ENCODE results near the gene MICAL2.

MICAL2 gene

DNA sequence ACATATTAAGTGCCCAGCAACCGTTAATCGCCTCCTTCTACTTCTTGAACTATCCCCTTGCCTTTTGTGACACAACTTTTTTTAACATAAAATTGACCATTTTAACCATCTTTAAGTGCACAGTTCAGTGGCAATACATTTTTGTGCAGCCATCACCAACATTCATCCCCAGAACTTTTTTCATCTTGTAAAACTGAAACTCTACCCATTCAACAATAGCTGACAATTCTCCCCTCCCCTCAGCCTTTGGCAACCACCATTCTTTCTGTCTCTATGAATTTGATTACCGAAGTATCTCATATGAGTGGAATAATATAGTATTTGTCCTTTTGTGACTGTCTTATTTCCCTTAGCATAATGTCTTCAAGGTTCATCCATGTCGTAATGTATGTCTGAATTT is 66.0 kb downstream of the MICAL2 start:
- TF ChIP-seq, protein P1, sequence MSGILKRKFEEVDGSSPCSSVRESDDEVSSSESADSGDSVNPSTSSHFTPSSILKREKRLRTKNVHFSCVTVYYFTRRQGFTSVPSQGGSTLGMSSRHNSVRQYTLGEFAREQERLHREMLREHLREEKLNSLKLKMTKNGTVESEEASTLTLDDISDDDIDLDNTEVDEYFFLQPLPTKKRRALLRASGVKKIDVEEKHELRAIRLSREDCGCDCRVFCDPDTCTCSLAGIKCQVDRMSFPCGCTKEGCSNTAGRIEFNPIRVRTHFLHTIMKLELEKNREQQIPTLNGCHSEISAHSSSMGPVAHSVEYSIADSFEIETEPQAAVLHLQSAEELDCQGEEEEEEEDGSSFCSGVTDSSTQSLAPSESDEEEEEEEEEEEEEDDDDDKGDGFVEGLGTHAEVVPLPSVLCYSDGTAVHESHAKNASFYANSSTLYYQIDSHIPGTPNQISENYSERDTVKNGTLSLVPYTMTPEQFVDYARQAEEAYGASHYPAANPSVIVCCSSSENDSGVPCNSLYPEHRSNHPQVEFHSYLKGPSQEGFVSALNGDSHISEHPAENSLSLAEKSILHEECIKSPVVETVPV (CRISPR knock-in tag; IDR thresholded peaks at IDR 0.05) = no peak
- TF ChIP-seq ISL1 (CRISPR knock-in tag; IDR thresholded peaks at IDR 0.05) = 0 out of 2 replicates have a peak, but pooled peaks have one; percentile 2
- ATAC-seq = no peak

DNA sequence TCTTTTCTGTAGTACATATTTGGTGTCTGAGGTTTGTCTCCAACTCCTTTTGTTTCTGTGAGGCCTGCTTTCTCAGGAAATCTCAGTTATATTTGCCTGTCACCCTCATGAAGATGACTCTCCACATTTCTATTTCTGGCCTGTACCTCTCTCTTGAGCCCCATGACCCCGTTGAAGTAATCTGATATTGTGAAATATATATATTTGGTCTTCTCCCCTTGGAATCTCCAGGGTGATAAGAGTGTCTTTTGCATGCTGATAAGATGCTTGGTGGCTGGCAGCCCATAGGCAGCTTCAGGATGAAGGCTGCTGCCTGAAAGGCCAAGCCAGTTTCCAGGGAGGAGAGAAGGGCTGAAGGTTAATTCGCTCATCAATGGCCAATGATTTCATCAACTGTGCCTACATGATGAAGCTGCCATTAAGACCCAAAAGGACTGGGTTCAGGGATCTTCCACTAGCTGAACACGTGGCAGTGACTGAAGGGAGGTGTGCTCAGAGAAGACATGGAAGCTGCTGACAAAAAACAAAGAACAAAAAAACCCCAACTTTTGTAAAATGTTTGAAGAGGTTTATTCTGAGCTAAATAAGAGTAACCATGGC is 67.4 kb downstream of the MICAL2 start:
- TF ChIP-seq ARNTL (CRISPR knock-in tag; IDR thresholded peaks at IDR 0.05; ENCODE audit: borderline replicate concordance, low read depth) = no peak
- TF ChIP-seq ISL1 (CRISPR knock-in tag; IDR thresholded peaks at IDR 0.05) = 0 out of 2 replicates have a peak, but pooled peaks have one; percentile 26
- no peak for TF ChIP-seq RARB (CRISPR knock-in tag; IDR thresholded peaks at IDR 0.05)
- no peak for TF ChIP-seq OSR1 (CRISPR knock-in tag; IDR thresholded peaks at IDR 0.05)
- TF ChIP-seq PPARA (CRISPR knock-in tag; IDR thresholded peaks at IDR 0.05; ENCODE audit: borderline replicate concordance) = no peak
- TF ChIP-seq ZNF565 (CRISPR knock-in tag; conservative IDR thresholded peaks at IDR 0.05; ENCODE audit: low read depth) = no peak
- peak; percentile 48; the same call in 1 of the 2 replicates for TF ChIP-seq ZFP3 (CRISPR knock-in tag; IDR thresholded peaks at IDR 0.05)
- TF ChIP-seq CSDC2 (CRISPR knock-in tag; IDR thresholded peaks at IDR 0.05) = no peak
- TF ChIP-seq ZFP30 (CRISPR knock-in tag; IDR thresholded peaks at IDR 0.05) = no peak
- no peak for ATAC-seq

DNA sequence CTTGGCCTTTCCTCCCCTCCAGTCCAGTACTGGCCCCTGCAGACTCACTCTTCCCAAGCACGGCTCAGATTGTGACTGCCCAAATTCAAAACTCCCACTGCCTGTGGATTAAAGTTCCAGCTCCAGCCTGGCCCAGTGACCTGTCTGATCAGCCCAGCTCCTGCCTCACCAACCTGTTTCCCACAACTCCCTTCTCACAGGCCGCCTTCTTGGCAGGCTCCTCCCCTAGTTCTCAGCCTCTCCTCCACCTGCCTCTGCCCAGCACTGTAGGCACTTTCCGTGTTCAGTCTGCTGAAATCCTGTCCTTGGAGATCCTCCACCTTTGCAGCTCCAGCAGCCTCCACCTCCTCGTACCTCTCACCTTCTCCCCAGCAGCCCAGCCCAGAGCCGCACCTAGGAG is 68.6 kb downstream of the MICAL2 start:
- ATAC-seq = no peak
- TF ChIP-seq ARNTL (CRISPR knock-in tag; IDR thresholded peaks at IDR 0.05; ENCODE audit: borderline replicate concordance, low read depth) (no peak), OSR1 (CRISPR knock-in tag; IDR thresholded peaks at IDR 0.05) (no peak), ZNF565 (CRISPR knock-in tag; conservative IDR thresholded peaks at IDR 0.05; ENCODE audit: low read depth) (no peak), GLIS3 (CRISPR knock-in tag; IDR thresholded peaks at IDR 0.05) (no peak), SNAI2 (CRISPR knock-in tag; IDR thresholded peaks at IDR 0.05) (no peak), ESRRG (CRISPR knock-in tag; IDR thresholded peaks at IDR 0.05) (no peak), ZFP30 (CRISPR knock-in tag; IDR thresholded peaks at IDR 0.05) (no peak), RARB (CRISPR knock-in tag; IDR thresholded peaks at IDR 0.05) (no peak), TOX (CRISPR knock-in tag; IDR thresholded peaks at IDR 0.05; ENCODE audit: borderline replicate concordance) (no peak), TCF4 (CRISPR knock-in tag; IDR thresholded peaks at IDR 0.05; ENCODE audit: borderline replicate concordance) (no peak)
- TF ChIP-seq, protein P2, sequence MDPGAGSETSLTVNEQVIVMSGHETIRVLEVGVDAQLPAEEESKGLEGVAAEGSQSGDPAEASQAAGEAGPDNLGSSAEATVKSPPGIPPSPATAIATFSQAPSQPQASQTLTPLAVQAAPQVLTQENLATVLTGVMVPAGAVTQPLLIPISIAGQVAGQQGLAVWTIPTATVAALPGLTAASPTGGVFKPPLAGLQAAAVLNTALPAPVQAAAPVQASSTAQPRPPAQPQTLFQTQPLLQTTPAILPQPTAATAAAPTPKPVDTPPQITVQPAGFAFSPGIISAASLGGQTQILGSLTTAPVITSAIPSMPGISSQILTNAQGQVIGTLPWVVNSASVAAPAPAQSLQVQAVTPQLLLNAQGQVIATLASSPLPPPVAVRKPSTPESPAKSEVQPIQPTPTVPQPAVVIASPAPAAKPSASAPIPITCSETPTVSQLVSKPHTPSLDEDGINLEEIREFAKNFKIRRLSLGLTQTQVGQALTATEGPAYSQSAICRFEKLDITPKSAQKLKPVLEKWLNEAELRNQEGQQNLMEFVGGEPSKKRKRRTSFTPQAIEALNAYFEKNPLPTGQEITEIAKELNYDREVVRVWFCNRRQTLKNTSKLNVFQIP (CRISPR knock-in tag; IDR thresholded peaks at IDR 0.05; ENCODE audit: borderline replicate concordance, low read depth) = no peak

DNA sequence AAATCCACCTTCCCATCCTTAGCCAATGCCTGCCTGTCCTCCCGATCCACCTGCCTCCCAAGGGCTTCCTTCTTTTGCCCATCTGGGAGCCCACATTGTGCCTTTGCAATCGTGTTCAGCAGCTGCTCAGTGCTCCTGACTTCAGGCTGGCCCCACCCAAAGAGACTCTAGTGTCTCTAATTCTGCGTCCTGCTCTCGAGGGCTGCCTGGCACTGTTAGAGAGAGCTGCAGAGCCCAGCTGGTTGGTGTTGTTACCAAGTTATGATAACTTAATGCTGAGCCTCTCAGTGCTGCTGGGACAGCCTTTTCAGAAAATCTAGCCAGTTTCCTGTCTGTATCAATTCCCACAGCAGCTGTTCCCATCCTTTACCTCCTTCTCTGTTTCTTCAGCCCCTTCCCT is 69.1 kb downstream of the MICAL2 start:
- ATAC-seq = no peak

More for the DNA sequence above, 69.1 kb downstream of the MICAL2 start:
- TF ChIP-seq ZNF70 (CRISPR knock-in tag; IDR thresholded peaks at IDR 0.05) (no peak), ARNTL (CRISPR knock-in tag; IDR thresholded peaks at IDR 0.05; ENCODE audit: borderline replicate concordance, low read depth) (no peak), OSR1 (CRISPR knock-in tag; IDR thresholded peaks at IDR 0.05) (no peak), ESRRG (CRISPR knock-in tag; IDR thresholded peaks at IDR 0.05) (no peak), ZFP30 (CRISPR knock-in tag; IDR thresholded peaks at IDR 0.05) (no peak), ISL1 (CRISPR knock-in tag; IDR thresholded peaks at IDR 0.05) (no peak), ZC3H10 (CRISPR knock-in tag; IDR thresholded peaks at IDR 0.05) (no peak), RARB (CRISPR knock-in tag; IDR thresholded peaks at IDR 0.05) (no peak), BACH2 (CRISPR knock-in tag; IDR thresholded peaks at IDR 0.05; ENCODE audit: borderline replicate concordance) (no peak)
- TF ChIP-seq, protein P2 (CRISPR knock-in tag; IDR thresholded peaks at IDR 0.05; ENCODE audit: borderline replicate concordance, low read depth) = no peak
- TF ChIP-seq, protein P3, sequence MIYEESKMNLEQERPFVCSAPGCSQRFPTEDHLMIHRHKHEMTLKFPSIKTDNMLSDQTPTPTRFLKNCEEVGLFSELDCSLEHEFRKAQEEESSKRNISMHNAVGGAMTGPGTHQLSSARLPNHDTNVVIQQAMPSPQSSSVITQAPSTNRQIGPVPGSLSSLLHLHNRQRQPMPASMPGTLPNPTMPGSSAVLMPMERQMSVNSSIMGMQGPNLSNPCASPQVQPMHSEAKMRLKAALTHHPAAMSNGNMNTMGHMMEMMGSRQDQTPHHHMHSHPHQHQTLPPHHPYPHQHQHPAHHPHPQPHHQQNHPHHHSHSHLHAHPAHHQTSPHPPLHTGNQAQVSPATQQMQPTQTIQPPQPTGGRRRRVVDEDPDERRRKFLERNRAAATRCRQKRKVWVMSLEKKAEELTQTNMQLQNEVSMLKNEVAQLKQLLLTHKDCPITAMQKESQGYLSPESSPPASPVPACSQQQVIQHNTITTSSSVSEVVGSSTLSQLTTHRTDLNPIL (CRISPR knock-in tag; IDR thresholded peaks at IDR 0.05; ENCODE audit: low read depth) = no peak
- TF ChIP-seq, protein P4, sequence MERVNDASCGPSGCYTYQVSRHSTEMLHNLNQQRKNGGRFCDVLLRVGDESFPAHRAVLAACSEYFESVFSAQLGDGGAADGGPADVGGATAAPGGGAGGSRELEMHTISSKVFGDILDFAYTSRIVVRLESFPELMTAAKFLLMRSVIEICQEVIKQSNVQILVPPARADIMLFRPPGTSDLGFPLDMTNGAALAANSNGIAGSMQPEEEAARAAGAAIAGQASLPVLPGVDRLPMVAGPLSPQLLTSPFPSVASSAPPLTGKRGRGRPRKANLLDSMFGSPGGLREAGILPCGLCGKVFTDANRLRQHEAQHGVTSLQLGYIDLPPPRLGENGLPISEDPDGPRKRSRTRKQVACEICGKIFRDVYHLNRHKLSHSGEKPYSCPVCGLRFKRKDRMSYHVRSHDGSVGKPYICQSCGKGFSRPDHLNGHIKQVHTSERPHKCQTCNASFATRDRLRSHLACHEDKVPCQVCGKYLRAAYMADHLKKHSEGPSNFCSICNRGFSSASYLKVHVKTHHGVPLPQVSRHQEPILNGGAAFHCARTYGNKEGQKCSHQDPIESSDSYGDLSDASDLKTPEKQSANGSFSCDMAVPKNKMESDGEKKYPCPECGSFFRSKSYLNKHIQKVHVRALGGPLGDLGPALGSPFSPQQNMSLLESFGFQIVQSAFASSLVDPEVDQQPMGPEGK (CRISPR knock-in tag; IDR thresholded peaks at IDR 0.05; ENCODE audit: borderline replicate concordance) = no peak
- TF ChIP-seq, protein P1 (CRISPR knock-in tag; IDR thresholded peaks at IDR 0.05) = no peak
